NCI-H1105 treated with DMSO at 0.1 percent for 48 hours (cell line): Measurements from ENCODE around the gene FASTKD1.
"Not testable (repeated sequence)": the region's sequence is repeated elsewhere in the genome, so short reads cannot be mapped to it uniquely, and the experiment has no call there.

ENCODE experiments used
- DNase-seq: peaks from one replicate; lab custom pipeline; 2025; lab: John Stamatoyannopoulos, UW

Gene FASTKD1

GRCh38 chr2:169573160-169573973 is at the start of gene FASTKD1:
TSS of gene FASTKD1 (minus strand) at chr2:169573865. CDS start at chr2:169572029, 1,836 bp downstream.
- peak; percentile 88 for DNase-seq

- DNase-seq = no peak
These were observed 49.6 kb upstream of the FASTKD1 start for GRCh38 chr2:169623235-169623634.

- no peak for DNase-seq
These were observed 46.8 kb upstream of the FASTKD1 start for GRCh38 chr2:169620509-169620908.

GRCh38 chr2:169619946-169620345 is 46.3 kb upstream of the FASTKD1 start:
- DNase-seq = no peak

GRCh38 chr2:169615982-169616381 is 42.3 kb upstream of the FASTKD1 start:
- DNase-seq = not testable (repeated sequence)

- DNase-seq = no peak
These were observed 40.2 kb upstream of the FASTKD1 start for GRCh38 chr2:169613876-169614275.

- no peak for DNase-seq
These were observed 35.6 kb upstream of the FASTKD1 start for GRCh38 chr2:169609264-169609663.

- DNase-seq = no peak
These were observed 25.9 kb upstream of the FASTKD1 start for GRCh38 chr2:169599568-169599967.

GRCh38 chr2:169598982-169599381 is 25.3 kb upstream of the FASTKD1 start:
- DNase-seq = no peak

- not testable (repeated sequence) for DNase-seq
These were observed 22.9 kb upstream of the FASTKD1 start for GRCh38 chr2:169596546-169596945.

GRCh38 chr2:169590804-169591203 is 17.1 kb upstream of the FASTKD1 start:
- no peak for DNase-seq

- DNase-seq = no peak
These were observed 12.0 kb upstream of the FASTKD1 start for GRCh38 chr2:169585673-169586072.

GRCh38 chr2:169584005-169584877 is 10.6 kb upstream of the FASTKD1 start, which contains the start of gene PPIG:
TSS of gene PPIG (plus strand) at chr2:169584351. CDS start at chr2:169604042, 19,691 bp downstream.
- peak; percentile 85 for DNase-seq

GRCh38 chr2:169583518-169583917 is 9.9 kb upstream of the FASTKD1 start:
- no peak for DNase-seq

- not testable (repeated sequence) for DNase-seq
These were observed 9.0 kb upstream of the FASTKD1 start for GRCh38 chr2:169582552-169583266.

GRCh38 chr2:169579044-169579443 is 5.4 kb upstream of the FASTKD1 start:
- no peak for DNase-seq

GRCh38 chr2:169575264-169575663 is 1.6 kb upstream of the FASTKD1 start:
- DNase-seq = not testable (repeated sequence)

- not testable (repeated sequence) for DNase-seq
These were observed 874 bp upstream of the FASTKD1 start for GRCh38 chr2:169574539-169574938.

- no peak for DNase-seq
These were observed 272 bp upstream of the FASTKD1 start for GRCh38 chr2:169573974-169574299.

GRCh38 chr2:169572821-169573159 is 875 bp downstream of the FASTKD1 start:
- no peak for DNase-seq

GRCh38 chr2:169572189-169572588 is 1.5 kb downstream of the FASTKD1 start:
- no peak for DNase-seq

GRCh38 chr2:169571571-169571970 is 2.1 kb downstream of the FASTKD1 start:
- no peak for DNase-seq
